HepG2 (cell line): ENCODE measurements around the gene GSPT1. TPM values are rescaled to one million over a fixed set of nuclear protein-coding genes. Genes with fewer than 3 reads are reported as not detected.
A peak's percentile ranks its signal among the peaks of the same experiment; 100 is the strongest.

ENCODE experiments used
- ATF2 ChIP-seq: sonication (generic); formaldehyde crosslinking; IDR thresholded peaks from 2 replicates; pipeline ENCODE4 v1.4.0; 2020; ENCODE audit warnings: missing genetic modification reagents
- BHLHE40 ChIP-seq: IDR thresholded peaks from 2 replicates; pipeline ENCODE4 v1.6.1; 2011; ENCODE audit warnings: low read length, improper control_type of control experiment
- BRCA1 ChIP-seq: sonication (generic); formaldehyde crosslinking; IDR thresholded peaks from 2 replicates; pipeline ENCODE4 v1.4.0; 2020; ENCODE audit warnings: missing genetic modification reagents
- EZH2 ChIP-seq: conservative IDR thresholded peaks from 2 replicates; pipeline ENCODE4 v1.6.1; 2012; ENCODE audit warnings: mild to moderate bottlenecking, low read depth, low read length, moderate library complexity
- MTF1 ChIP-seq: sonication (generic); formaldehyde crosslinking; IDR thresholded peaks from 2 replicates; pipeline ENCODE4 v1.5.0; 2020; ENCODE audit warnings: missing genetic modification reagents
- NCOA1 ChIP-seq: sonication (generic); formaldehyde crosslinking; IDR thresholded peaks from 2 replicates; pipeline ENCODE4 v1.9.0; 2021; ENCODE audit warnings: missing genetic modification reagents
- RCOR2 ChIP-seq: IDR thresholded peaks from 2 replicates; pipeline ENCODE4 v1.6.1; 2016; ENCODE audit warnings: missing biosample characterization, missing genetic modification reagents
- SRSF9 ChIP-seq: fragments of 200-400 bp; formaldehyde crosslinking; IDR thresholded peaks from 2 replicates; pipeline ENCODE4 v1.6.1; 2018; ENCODE audit warnings: borderline replicate concordance, mild to moderate bottlenecking, low read depth, low read length; ENCODE audit not compliant: insufficient read depth, poor library complexity, severe bottlenecking
- TBX2 ChIP-seq: sonication (generic); formaldehyde crosslinking; IDR thresholded peaks from 2 replicates; pipeline ENCODE4 v1.5.0; 2020; ENCODE audit warnings: missing genetic modification reagents, mild to moderate bottlenecking, borderline replicate concordance
- ZHX2 ChIP-seq, 2 experiments: sonication (generic) in 1 of 2; formaldehyde crosslinking in 1 of 2; IDR thresholded peaks; 2 replicates each; pipeline versions ENCODE4 v1.6.1 to v1.9.0; 2014 to 2022; ENCODE audit warnings: antibody characterized with exemption in 1 of 2, borderline replicate concordance in 1 of 2, inconsistent platforms in 1 of 2, low read depth in 1 of 2, missing genetic modification reagents in 1 of 2
- ZNF101 ChIP-seq: sonication (generic); formaldehyde crosslinking; IDR thresholded peaks from 2 replicates; pipeline ENCODE4 v1.4.0; 2020; ENCODE audit warnings: mild to moderate bottlenecking, low read depth, missing genetic modification reagents, borderline replicate concordance
- ZNF558 ChIP-seq: sonication (generic); formaldehyde crosslinking; IDR thresholded peaks from 2 replicates; pipeline ENCODE4 v1.9.0; 2022; ENCODE audit warnings: mild to moderate bottlenecking, missing genetic modification reagents, borderline replicate concordance
- ZNF776 ChIP-seq: sonication (generic); formaldehyde crosslinking; IDR thresholded peaks from 2 replicates; pipeline ENCODE4 v1.4.0; 2020; ENCODE audit warnings: mild to moderate bottlenecking, missing genetic modification reagents
- polyA plus RNA-seq, 8 experiments: library from polyadenylated mRNA; depleted of rRNA in 3 of 8; stranded (reverse) in 7 of 8; unstranded in 1 of 8; fragments of >200 nt; fragmentation: Illumina TruSeq in 4 of 8; extraction: Trizol in 4 of 8; gene quantifications; 2 replicates each; pipeline versions ENCODE4 v1.2.1 to v1.2.3, GENCODE V29; 2011 to 2016; ENCODE audit warnings: low read depth in 4 of 8, missing spikeins in 1 of 8, mixed read lengths in 1 of 8; ENCODE audit not compliant: insufficient read depth in 1 of 8
- total RNA-seq, 5 experiments: library from RNA; depleted of rRNA; stranded (reverse); fragments of >200 nt; fragmentation: Illumina TruSeq; extraction: Trizol; gene quantifications; 2 replicates each; pipeline ENCODE4 v1.2.3, GENCODE V29; 2016; ENCODE audit warnings: low read depth in 1 of 5
- TF ChIP-seq, protein P1 (sequence below): IDR thresholded peaks from 2 replicates; pipeline ENCODE4 v1.6.1; 2016; ENCODE audit warnings: low read depth, missing genetic modification reagents, missing compliant biosample characterization

Gene GSPT1
- total and polyA plus RNA-seq, 2 of the 13 experiments (the other 11 are each of a cell fraction or from before 2014, with no cell fraction given), result 120 to 316 TPM

GRCh38 chr16:11915644-11916523 is at the start of gene GSPT1 (continued):
- TF ChIP-seq ZHX2 (IDR thresholded peaks at IDR 0.05; ENCODE audit: low read depth) (peak; percentile 84), ZHX2 (CRISPR knock-in tag; IDR thresholded peaks at IDR 0.05; ENCODE audit: borderline replicate concordance) (no peak), MTF1 (CRISPR knock-in tag) (no peak), BHLHE40 (peak; percentile 2), ZNF776 (CRISPR knock-in tag) (peak; percentile 92), ZNF101 (CRISPR knock-in tag) (peak; percentile 97; the same call in 1 of the 2 replicates), EZH2 (no peak), ATF2 (CRISPR knock-in tag) (peak; percentile 95), BRCA1 (CRISPR knock-in tag) (no peak), TBX2 (CRISPR knock-in tag) (peak; percentile 92), ZNF558 (CRISPR knock-in tag) (peak; percentile 18; the same call in 1 of the 2 replicates), NCOA1 (CRISPR knock-in tag) (peak; percentile 97), SRSF9 (no peak), RCOR2 (CRISPR knock-in tag) (peak; percentile 49; the same call in 1 of the 2 replicates)
- TF ChIP-seq, protein P1, sequence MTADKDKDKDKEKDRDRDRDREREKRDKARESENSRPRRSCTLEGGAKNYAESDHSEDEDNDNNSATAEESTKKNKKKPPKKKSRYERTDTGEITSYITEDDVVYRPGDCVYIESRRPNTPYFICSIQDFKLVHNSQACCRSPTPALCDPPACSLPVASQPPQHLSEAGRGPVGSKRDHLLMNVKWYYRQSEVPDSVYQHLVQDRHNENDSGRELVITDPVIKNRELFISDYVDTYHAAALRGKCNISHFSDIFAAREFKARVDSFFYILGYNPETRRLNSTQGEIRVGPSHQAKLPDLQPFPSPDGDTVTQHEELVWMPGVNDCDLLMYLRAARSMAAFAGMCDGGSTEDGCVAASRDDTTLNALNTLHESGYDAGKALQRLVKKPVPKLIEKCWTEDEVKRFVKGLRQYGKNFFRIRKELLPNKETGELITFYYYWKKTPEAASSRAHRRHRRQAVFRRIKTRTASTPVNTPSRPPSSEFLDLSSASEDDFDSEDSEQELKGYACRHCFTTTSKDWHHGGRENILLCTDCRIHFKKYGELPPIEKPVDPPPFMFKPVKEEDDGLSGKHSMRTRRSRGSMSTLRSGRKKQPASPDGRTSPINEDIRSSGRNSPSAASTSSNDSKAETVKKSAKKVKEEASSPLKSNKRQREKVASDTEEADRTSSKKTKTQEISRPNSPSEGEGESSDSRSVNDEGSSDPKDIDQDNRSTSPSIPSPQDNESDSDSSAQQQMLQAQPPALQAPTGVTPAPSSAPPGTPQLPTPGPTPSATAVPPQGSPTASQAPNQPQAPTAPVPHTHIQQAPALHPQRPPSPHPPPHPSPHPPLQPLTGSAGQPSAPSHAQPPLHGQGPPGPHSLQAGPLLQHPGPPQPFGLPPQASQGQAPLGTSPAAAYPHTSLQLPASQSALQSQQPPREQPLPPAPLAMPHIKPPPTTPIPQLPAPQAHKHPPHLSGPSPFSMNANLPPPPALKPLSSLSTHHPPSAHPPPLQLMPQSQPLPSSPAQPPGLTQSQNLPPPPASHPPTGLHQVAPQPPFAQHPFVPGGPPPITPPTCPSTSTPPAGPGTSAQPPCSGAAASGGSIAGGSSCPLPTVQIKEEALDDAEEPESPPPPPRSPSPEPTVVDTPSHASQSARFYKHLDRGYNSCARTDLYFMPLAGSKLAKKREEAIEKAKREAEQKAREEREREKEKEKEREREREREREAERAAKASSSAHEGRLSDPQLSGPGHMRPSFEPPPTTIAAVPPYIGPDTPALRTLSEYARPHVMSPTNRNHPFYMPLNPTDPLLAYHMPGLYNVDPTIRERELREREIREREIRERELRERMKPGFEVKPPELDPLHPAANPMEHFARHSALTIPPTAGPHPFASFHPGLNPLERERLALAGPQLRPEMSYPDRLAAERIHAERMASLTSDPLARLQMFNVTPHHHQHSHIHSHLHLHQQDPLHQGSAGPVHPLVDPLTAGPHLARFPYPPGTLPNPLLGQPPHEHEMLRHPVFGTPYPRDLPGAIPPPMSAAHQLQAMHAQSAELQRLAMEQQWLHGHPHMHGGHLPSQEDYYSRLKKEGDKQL, result peak; percentile 11; the same call in 1 of the 2 replicates
